Measurements from ENCODE around the gene MTMR6. TPM values are rescaled to one million over a fixed set of nuclear protein-coding genes. Genes with fewer than 3 reads are reported as not detected.
A peak's percentile ranks its signal among the peaks of the same experiment; 100 is the strongest.

MTMR6 gene
- total RNA-seq, 1 experiment from 2014 or later, result 28.9 TPM

DNA sequence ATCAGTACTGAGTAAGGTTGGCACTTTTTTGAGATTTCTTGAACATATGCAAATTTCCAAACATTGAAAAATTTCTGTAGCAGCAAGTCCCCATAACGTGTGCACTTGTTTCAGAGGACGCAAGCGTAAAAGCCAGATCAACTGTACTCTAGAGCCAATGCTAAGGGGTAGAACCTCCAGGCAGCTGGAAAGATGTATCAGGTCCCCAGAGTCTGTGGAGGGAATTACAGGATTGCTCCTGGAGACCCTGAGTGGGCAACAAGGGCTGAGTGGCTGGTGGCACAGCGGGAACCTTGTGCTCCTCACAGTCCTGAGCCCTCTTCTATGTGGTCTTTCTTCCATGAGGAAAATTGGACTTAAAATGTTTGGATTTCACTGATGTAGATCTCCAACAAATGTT is 61.3 kb downstream of the MTMR6 start:
- TF ChIP-seq, protein P1, sequence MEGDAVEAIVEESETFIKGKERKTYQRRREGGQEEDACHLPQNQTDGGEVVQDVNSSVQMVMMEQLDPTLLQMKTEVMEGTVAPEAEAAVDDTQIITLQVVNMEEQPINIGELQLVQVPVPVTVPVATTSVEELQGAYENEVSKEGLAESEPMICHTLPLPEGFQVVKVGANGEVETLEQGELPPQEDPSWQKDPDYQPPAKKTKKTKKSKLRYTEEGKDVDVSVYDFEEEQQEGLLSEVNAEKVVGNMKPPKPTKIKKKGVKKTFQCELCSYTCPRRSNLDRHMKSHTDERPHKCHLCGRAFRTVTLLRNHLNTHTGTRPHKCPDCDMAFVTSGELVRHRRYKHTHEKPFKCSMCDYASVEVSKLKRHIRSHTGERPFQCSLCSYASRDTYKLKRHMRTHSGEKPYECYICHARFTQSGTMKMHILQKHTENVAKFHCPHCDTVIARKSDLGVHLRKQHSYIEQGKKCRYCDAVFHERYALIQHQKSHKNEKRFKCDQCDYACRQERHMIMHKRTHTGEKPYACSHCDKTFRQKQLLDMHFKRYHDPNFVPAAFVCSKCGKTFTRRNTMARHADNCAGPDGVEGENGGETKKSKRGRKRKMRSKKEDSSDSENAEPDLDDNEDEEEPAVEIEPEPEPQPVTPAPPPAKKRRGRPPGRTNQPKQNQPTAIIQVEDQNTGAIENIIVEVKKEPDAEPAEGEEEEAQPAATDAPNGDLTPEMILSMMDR (conservative IDR thresholded peaks at IDR 0.05; ENCODE audit: low read depth, low read length), result 0 out of 2 replicates have a peak, but pooled peaks have one; percentile 10
- TF ChIP-seq EZH2 (IDR thresholded peaks at IDR 0.05; ENCODE audit: borderline replicate concordance, low read depth, low read length, poor library complexity, severe bottlenecking), result no peak

DNA sequence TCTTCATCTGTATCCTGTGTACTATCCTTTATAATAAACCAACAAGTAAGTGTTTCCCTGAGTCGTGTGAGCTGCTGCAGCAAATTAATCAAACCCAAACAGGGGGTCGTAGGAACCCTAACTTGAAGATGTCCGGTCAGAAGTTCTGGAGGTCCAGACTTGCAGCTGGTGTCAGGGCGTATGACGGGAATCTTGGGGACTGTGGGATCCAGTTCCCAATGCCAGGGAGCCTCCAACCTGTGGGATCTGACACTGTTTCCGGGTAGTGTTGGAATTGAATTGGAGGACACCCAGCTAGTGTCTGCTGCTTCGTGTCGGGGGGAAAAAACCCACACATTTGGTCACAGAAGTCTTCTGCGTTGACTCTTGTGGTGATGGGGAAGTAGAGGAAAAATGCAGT is 63.1 kb downstream of the MTMR6 start:
- DNase-seq (ENCODE audit: low spot score), result no peak
- H3K27ac ChIP-seq (ENCODE audit: low read depth, low read length, poor library complexity, severe bottlenecking), result no peak overlapping the region
- no TSS peak for BruUV-seq (replicated peaks)
- no peaks in the 10 kb centered on the region for H3K9me3 ChIP-seq (ENCODE audit: low read depth, low read length, poor library complexity, severe bottlenecking)
- POLR2A ChIA-PET (ENCODE audit: low non-redundant PET), result no interaction called here
- no peaks in the 10 kb centered on the region for H3K4me1 ChIP-seq (ENCODE audit: insufficient read depth, low read length, poor library complexity, severe bottlenecking)
- H3K36me3 ChIP-seq (ENCODE audit: insufficient read depth, low read length, poor library complexity, severe bottlenecking), result no peaks in the 10 kb centered on the region
- TF ChIP-seq EZH2 (IDR thresholded peaks at IDR 0.05; ENCODE audit: borderline replicate concordance, low read depth, low read length, poor library complexity, severe bottlenecking), result no peak
- TF ChIP-seq, protein P1 (conservative IDR thresholded peaks at IDR 0.05; ENCODE audit: low read depth, low read length), result no peak
- intact Hi-C loops (cut with micrococcal nuclease; ENCODE audit: unreplicated experiment), result no loop called here
- no peak overlapping the region for H3K4me3 ChIP-seq (ENCODE audit: low read depth, low read length, poor library complexity, severe bottlenecking)
- H3K27me3 ChIP-seq (replicated peaks; ENCODE audit: insufficient read depth, low read depth, low read length, poor library complexity), result no peaks in the 10 kb centered on the region
- CTCF ChIA-PET, result no interaction called here

More for the DNA sequence above, 61.3 kb downstream of the MTMR6 start:
- Histone ChIP-seq H3K9me3 (ENCODE audit: low read depth, low read length, poor library complexity, severe bottlenecking) (no peaks in the 10 kb centered on the region), H3K4me1 (ENCODE audit: insufficient read depth, low read length, poor library complexity, severe bottlenecking) (no peaks in the 10 kb centered on the region), H3K36me3 (ENCODE audit: insufficient read depth, low read length, poor library complexity, severe bottlenecking) (no peaks in the 10 kb centered on the region), H3K4me3 (ENCODE audit: low read depth, low read length, poor library complexity, severe bottlenecking) (no peak overlapping the region), H3K27ac (ENCODE audit: low read depth, low read length, poor library complexity, severe bottlenecking) (no peak overlapping the region), H3K27me3 (replicated peaks; ENCODE audit: insufficient read depth, low read depth, low read length, poor library complexity) (no peaks in the 10 kb centered on the region)
- BruUV-seq (replicated peaks), result no TSS peak
- intact Hi-C loops (cut with micrococcal nuclease; ENCODE audit: unreplicated experiment), result no loop called here
- ChIA-PET POLR2A (ENCODE audit: low non-redundant PET) (no interaction called here), CTCF (no interaction called here)
- no peak for DNase-seq (ENCODE audit: low spot score)

DNA sequence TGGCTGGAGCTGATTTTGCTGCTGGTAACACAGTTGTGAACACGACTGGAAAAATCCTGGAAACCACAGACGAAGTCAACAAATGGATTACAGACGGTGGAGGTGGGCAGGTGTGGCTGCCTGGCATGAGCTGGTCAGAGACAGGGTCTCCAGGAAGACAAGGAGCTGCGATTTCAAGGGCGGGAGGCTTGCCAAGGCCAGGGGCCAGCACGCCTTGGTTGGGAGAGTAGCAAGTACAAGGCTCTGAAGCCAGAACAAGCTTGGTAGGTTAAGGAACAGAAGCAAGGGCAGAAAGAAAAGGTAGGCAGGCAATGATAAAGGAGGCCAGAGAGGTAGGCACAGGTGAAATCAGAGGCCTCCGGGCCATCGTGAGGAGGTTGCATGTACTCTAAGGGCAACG is 64.5 kb downstream of the MTMR6 start:
- no TSS peak for BruUV-seq (replicated peaks)
- H3K27ac ChIP-seq (ENCODE audit: low read depth, low read length, poor library complexity, severe bottlenecking), result no peak overlapping the region
- H3K27me3 ChIP-seq (replicated peaks; ENCODE audit: insufficient read depth, low read depth, low read length, poor library complexity), result no peaks in the 10 kb centered on the region
- no peak for DNase-seq (ENCODE audit: low spot score)
- CTCF ChIA-PET, result interaction anchor here (0.6 kb wide), 1 partner anchor 108 kb away, joined by 3 read pairs; no protein-coding TSS in a partner anchor
- peaks cover 2% of the 10 kb centered on the region for H3K4me1 ChIP-seq (ENCODE audit: insufficient read depth, low read length, poor library complexity, severe bottlenecking)
- intact Hi-C loops (cut with micrococcal nuclease; ENCODE audit: unreplicated experiment), result no loop called here
- TF ChIP-seq, protein P1 (conservative IDR thresholded peaks at IDR 0.05; ENCODE audit: low read depth, low read length), result no peak
- TF ChIP-seq EZH2 (IDR thresholded peaks at IDR 0.05; ENCODE audit: borderline replicate concordance, low read depth, low read length, poor library complexity, severe bottlenecking), result no peak
- POLR2A ChIA-PET (ENCODE audit: low non-redundant PET), result no interaction called here
- no peak overlapping the region for H3K4me3 ChIP-seq (ENCODE audit: low read depth, low read length, poor library complexity, severe bottlenecking)
- H3K36me3 ChIP-seq (ENCODE audit: insufficient read depth, low read length, poor library complexity, severe bottlenecking), result no peaks in the 10 kb centered on the region
- H3K9me3 ChIP-seq (ENCODE audit: low read depth, low read length, poor library complexity, severe bottlenecking), result no peaks in the 10 kb centered on the region
